Dedifferentiated amniotic fluid mesenchymal stem cell (primary cell): ENCODE results near the gene WDFY2.
"Not testable (repeated sequence)": the region's sequence is repeated elsewhere in the genome, so short reads cannot be mapped to it uniquely, and the experiment has no call there.

Experiments used
- DNase-seq: peaks from one replicate; pipeline ENCODE4 v3.0.0-alpha.2; 2016; ENCODE audit errors: extremely low spot score

WDFY2 gene, protein sequence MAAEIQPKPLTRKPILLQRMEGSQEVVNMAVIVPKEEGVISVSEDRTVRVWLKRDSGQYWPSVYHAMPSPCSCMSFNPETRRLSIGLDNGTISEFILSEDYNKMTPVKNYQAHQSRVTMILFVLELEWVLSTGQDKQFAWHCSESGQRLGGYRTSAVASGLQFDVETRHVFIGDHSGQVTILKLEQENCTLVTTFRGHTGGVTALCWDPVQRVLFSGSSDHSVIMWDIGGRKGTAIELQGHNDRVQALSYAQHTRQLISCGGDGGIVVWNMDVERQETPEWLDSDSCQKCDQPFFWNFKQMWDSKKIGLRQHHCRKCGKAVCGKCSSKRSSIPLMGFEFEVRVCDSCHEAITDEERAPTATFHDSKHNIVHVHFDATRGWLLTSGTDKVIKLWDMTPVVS

DNA sequence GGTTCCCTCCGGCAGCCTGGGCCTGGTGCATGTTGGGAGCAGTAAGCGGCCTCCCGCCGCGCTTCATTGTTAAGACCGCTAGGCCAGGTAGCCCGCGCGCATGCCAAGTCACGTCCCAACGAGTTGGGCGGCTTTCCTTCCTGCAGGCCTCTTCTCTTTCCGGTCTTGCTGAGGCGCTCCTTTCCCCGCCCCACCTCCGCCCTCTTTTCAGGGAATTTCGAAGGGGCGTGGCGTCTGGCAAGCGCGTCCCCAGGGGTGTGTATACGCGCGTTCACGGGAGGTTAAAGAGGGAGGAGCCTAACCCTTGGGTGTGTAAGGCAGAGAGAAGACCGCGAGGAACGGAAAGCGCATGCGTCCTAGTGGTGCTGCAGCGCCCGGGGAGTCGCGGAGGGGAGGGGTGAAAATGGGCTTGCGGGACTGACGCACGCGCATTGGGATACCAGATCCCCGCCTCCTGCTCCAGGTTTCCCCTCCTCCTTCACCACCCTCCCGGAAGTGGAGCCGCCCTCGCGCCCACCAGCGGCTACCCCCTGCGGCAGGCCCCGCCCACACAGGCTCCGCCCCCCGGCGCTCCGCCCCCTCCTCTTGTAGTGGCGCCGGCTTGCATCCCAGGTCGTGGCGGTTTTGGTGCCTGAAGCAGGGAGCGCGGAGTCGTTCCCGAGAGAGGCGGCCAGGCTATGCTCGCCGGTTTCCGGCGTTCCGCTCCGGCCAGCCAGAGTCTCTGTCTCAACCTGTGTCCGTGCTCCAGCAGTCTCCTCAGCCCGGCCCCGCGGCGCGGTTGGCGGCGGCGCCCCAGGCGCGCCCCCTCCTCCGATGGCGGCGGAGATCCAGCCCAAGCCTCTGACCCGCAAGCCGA, at the start of gene WDFY2:
Gene WDFY2 (plus strand): TSS at position 588 of the 856 bp plus-strand sequence. CDS start 226 bp downstream, at position 814.
- DNase-seq: peak; percentile 100

DNA sequence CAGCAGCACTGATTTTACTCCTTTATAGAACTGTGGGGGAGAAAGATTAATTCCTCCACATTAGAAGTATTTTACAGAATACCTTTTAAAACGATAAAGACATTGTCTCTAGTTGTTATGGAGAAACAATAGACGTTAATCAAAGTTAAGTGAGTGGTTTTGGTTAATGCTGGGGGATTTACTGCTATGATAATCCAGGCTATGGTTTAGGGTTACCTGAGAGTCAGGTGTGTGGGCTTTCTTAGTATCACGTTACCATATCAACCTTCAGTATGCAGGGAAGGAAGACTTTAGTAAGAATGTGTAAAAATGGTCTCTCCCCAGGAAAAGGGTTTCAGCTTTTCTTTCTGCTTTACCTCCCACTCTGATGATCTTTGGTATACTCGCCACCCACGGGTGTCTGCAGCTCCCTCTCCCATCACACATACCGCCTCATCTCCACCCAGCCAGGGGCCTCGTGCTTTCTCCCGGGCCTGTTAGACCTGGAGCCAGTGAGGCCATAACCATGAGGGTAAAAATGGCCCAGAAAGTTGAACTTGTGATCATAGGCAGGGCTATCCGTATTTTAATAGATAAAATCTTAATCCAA, 45.6 kb upstream of the WDFY2 start:
- DNase-seq: no peak

DNA sequence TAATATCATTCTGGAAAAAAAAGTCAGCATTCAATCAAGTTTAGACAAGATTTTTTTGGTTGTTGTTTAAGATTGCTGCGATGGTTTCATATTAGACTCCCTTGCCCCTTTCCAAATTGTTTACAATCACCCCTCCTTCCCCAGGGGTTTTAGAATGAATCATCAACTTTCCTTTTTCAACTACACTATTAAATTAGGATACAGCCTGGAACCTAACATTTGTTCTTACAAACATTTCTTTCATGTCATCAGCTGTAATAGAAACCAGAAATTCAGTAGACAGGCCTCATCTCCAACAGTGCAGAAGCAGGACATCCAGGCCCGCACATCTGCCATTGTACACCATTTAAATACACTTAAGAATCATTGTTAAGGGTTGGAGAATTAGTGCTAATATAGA, 44.4 kb upstream of the WDFY2 start:
- DNase-seq: peak; percentile 71

DNA sequence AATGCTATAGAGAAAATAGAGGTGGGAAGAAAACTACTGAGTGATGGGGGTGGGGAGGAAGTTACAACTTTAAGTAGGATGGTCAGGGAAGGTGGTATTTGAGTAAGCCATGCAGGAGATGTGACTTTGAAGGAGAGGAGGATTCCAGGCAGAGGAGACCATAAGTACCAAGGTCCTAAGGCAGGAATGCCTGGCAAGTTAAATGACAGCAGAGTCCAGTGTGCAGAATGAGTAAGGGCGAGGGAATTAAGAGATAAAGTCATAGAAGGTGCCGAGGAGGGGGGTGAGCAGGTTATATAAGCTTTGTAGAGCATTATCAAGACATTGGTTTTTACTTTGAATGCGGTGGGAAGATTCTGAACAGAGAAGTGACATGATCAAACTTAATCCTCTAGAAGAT, 43.2 kb upstream of the WDFY2 start:
- no peak for DNase-seq

DNA sequence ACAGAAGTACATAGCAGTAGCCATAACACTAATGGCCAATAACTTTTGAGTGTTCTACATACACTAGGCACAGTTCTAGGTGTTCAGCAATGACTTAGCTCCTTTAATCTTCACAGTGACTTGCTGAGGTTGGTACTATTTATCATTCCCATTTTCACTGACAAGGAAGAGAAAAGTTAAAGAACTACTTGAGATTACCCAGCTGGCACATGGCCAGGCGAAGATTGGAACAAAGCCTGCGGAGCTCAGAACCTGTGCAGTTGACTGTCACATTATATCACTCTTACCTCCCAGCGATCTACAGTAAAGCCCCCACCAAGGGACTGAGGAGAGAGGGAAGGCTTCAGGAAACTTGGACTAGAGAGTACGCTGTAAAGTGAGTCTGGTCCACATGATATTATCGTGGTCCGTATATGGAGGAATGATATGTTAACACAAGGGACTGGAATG, 42.4 kb upstream of the WDFY2 start:
- DNase-seq: no peak

DNA sequence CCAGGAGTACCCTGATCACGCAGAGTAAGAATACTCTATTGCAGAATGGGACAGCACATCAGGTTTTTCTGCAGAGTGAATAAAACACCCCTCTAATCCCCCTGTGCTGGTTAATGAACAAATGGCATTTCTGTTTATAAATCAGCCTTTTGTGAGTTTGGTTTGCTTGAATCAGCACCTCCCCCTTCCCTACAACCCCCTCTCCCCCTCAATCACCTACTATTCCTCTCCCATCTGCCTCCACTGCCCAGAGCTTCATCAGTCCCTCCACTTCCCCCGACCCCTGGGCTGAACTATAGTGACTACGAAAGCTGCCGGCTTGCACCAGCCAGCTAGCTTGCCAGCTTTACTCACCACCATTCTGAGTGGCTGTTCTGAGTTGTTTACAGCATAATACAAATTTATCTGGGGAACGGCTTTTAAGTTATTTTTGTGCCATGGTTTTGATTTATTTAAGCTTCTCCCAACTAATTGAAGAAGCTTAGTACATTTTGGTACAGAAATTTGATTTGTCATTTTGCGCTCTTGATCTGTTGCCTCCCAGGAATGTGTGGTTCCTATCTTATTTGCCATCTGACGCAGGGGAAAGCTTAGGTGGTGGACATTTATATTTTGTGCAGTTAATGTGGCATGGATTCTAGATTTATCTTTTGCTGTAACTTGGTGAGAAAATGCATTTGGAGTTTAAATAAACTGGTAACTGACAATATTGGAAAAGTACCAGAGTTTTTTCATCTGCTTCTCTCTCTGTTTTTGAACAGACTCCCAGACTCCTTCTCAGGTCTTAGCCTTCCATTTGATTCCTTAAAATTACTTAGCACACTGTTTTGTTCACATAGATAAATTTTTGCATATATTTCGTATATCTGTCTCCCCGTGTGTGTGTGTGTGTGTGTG, 41.7 kb upstream of the WDFY2 start:
- no peak for DNase-seq

DNA sequence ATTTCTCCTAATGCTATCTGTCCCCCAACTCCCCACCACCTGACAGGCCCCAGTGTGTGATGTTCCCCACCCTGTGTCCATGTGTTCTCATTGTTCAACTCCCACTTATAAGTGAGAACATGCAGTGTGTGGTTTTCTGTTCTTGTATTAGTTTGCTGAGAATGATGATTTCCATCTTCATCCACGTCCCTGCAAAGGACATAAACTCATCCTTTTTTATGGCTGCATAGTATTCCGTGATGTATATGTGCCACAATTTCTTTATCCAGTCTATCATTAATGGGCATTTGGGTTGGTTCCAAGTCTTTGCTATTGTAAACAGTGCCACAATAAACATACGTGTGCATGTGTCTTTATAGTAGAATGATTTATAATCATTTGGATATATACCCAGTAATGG, 38.8 kb upstream of the WDFY2 start:
- DNase-seq: not testable (repeated sequence)

DNA sequence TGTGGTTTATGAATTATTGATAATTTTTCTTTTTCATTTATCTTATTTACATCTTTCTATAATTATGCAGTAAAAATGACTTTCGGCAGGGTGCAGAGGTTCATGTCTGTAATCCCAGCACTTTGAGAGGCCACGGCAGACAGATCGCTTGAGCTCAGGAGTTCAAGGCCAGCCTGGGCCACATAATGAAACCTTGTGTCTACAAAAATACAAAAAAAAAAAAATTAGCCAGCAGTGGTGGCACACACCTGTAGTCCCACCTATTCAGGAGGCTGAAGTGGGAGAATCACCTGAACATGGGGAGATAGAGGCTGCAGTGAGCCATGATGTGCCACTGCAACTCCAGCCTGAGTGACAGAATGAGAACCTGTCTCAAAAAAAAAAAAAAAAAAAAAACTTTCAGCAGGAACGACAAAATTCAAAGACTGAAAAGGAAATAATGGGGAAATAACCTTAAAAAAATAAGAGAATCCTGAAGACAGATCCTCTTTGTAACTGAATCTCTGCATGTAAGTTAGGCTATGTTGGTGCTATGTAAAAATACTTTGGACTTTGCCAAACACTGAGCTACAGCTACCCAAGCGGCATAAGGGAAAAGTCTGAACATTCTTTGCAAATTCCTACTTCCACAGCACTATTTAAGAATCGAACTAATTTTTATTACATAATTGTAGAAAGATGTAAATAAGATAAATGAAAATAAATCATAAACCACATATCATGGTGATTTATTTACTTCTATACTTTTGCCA, 36.7 kb upstream of the WDFY2 start:
- no peak for DNase-seq

DNA sequence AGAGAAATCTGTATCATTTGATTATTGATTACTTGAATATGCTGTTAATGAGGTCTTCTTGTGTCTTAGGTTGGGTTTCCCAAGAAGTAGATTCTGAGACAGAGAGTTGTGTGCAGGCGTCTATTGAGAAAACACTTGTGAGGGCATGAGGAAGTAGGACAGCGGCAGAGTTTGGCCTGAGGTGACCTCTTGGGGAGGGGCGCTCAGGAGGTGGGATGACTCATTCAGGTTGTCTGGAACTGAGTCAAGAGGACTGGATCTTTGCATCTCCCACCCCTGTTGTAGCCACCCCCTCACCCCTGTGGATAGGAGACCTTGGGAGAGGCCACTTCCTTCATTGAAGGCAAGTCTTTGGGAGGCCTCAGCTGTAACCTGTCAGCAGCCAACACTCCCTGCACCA, 35.2 kb upstream of the WDFY2 start:
- DNase-seq: no peak

DNA sequence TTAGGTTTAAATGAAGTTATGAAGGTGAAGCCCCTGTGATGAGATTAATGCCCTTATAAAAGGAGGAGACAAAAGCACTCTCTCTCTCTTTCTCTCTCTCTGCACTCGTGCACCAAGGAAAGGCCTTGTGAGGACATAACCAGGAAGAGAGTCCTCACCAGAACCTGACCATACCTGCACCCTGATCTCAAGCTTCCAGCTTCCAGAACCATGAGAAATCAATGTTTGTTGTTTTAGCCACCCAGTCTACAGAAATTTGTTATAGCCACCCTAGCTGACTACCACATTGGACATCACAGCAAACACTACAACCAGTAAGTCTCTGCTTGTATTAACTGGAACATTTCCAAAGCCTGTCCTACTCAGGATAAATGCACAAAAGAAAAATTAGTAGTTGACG, 34.7 kb upstream of the WDFY2 start:
- no peak for DNase-seq

DNA sequence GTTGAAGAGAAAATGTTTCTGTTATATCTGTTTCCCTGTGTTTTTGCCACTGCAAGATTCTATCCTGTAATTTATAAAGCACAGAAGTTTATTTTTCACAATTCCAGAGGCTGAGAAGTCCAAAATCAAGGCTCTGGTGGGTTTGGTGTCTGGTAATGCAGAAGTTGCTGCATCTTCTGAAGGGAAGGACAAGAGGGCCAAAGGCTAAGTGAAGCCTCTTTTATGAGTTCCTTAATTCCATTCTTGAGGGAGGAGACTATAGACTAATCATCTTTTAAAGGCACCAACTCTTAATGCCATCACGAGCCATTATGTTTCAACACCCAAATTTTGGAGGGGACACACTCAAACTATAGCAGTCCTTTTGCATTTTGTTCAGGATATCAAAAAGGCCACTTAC, 34.1 kb upstream of the WDFY2 start:
- DNase-seq: no peak

DNA sequence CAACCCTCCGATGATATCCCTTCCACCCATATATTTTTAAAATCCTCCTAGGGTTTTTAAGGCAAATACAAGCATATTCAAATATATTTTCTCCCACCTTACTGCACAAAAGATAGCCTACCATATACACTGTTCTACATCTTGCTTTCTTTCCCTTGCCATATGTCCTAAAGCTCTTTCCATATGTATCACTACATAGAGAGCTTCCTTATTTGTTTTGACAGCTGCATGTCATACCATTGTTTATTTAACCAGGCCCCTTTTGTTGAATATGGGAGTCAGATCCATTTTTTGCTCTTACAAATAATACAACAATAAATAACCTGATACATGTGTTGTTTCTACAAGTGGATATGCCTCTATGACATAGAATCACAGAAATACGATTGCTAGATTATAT, 32.8 kb upstream of the WDFY2 start:
- no peak for DNase-seq

DNA sequence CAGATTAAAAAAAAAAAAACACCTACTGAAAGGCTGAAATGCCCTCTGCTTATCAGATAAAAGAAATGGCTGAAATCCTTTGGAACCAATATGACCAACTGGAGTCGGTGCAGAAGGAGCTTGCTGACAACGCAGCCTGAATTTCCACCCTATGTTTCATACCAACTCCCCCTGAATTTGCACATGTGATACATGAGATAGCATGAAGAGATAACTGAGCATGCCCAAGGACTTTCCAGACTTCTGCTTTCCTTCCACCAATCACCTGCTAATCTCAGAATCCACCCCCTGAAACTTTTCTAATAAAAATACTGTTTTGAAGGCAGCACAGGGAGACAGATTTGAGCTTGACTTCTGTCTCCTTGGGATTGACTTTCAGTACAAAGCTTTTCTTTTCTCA, 32.2 kb upstream of the WDFY2 start:
- no peak for DNase-seq

DNA sequence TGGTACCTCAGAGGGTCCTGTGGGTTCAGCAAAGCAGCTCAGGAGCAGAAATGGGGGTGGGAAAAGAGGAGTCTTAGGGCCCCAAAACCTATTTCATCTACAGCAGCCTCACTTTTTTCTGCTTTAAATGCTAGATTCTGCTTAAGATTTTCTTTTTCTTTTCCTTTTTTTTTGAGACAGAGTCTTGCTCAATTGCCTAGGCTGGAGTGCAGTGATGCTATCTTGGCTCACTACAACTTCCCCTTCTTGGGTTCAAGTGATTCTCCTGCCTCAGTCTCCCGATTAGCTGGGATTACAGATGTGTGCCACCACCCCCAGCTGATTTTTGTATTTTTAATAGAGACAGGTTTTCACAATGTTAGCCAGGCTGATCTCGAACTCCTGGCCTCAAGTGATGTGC, 30.7 kb upstream of the WDFY2 start:
- DNase-seq: no peak

DNA sequence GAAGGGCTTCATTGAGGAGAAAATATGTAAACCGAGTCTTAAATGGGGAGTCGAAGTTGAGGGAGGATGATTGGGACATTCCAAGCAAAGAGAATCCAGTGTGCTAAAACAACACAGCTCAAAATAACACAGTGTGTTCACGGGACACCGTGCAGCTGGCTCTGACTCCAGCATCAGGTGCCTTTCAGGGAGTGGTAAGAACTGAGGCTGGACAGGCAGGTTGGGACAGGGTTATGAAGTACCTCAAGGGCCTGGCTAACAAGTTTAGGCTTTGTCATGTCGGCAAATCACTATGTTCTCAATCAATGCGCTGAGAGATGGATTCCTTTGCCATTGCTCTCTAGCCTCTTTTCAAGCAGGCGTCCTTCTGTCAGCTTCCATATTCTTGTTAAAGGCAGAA, 27.5 kb upstream of the WDFY2 start:
- no peak for DNase-seq

DNA sequence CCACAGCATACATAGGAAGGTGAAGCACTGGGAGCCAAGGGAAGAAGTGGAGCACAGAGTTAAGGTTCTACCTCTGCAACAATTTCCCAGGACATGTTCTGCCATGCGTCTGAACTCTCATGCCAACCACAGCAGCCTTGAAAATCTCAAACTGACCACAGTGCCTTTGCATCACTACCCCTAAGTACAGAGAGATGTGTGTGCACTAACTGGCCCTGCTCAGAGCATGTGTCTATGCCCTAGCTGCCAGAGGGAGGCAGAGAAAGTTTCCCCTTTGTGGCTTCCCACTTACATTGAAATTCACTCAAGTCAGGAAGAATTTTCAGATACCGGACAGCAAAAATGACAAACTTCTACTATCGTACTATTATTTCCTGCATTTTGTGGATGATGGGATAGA, 26.8 kb upstream of the WDFY2 start:
- no peak for DNase-seq

DNA sequence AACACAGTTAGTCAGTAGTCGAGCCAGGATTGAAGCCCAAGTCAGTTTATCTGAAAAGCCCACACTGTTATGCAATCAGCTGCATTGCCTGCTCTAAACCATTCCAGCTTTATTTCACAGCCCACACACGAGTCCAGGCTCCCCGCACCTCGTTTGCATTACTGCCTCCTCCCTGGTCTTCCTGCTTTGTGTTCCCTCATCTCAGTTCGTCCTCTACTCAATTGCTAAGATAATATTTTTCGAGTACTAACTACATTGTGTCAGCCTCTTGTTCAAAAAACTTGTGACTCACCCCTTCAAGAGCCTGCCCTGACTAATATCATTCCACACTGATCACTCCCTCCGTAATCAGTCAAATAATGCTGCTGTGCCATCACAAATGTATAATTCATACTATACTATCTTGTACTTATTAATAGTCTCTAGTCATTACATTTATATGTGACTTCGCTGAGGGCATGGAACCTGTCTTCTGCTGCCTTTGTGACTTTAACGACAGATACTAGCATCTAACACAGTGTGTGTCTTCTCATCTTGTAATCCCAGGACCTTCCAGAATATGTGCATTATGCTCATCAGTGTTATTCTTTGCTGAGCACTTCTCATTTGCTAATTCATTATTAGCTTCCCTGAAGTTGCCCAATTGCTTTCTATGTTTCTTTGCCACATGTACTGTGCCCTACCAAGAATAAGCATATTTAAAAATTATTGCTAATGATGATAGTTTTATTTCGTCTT, 26.2 kb upstream of the WDFY2 start:
- peak; percentile 69 for DNase-seq

DNA sequence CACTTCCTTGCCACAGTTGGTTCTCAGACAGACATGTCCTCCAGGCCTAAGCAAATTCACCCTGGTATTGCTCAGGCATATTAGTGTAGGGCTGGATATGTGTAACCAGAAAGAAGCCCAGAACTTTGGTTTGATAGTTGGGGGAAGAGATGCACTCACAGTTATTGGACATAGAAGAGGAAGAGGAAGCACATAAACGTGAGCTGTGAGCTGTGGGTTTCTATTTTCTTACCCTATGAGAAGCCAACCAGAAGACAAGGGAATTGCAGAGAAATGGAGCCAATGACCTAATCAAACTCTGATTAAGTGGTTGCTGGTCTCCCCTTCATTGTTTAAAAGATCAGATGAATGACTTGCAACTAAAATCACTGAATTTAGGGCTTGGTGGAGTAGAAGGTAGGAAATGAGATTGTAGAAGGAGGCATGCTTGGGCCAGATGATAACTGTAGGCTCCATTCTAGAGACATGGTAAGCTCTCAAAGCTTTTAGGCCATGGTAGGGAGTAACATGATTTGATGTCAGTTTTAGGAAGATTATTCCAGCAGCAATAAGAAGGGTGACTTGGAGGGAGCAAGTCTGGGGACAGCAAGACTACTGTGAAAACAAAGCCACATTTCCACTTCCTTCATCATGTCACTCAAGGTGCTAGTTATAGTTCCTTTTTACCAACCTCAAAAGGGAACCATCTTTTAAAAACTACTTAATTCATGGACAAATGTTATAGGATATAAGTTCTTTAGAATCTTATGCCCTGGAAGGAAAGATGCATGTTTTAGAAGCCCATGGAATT, 24.1 kb upstream of the WDFY2 start:
- no peak for DNase-seq

DNA sequence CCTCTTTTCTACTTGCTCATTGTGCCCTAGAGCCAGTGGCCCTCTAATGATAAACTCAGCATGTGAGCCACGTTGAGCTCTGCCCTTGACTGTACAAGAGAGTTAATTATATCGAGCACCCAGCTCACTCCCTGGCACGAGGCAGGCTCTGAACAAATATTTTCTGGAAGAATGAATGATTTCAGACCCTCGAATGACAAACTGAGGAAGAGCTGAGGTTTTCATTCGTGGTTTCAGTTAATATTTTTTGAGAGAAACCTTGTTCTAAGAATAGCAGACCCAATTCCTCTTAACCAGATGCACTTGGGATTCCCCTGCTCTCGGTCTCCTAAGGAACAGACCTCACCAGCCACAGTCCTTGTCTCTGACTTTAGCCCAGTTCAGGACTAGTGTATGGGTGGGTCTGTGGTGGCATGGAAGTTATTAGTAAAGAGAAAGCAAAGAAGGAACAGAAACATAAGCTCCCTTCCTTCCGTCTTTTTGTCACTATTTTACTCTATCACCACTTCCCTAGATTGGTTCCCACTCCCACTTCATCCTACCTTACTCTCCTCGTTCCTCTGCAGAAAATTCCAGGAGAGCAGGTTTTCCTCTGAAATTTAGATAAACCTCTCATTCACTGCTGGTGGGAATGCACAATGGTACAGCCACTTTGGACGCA, 22.1 kb upstream of the WDFY2 start:
- no peak for DNase-seq
